Suprapubic skin (tissue), 3 donors: ENCODE measurements around the gene SEPTIN5.

Experiments
- POLR2A ChIP-seq, 2 donors: fragments of 450-650 bp; IDR thresholded peaks; one replicate each; pipeline ENCODE4 v1.6.1; 2017; ENCODE audit warnings: antibody characterized with exemption in 2 of 2, mild to moderate bottlenecking in 2 of 2, moderate library complexity in 2 of 2
- TF ChIP-seq, protein P1 (sequence below), 2 donors: fragments of 200-600 bp in 1 of 2; fragments of 450-650 bp in 1 of 2; sonication (generic) in 1 of 2; IDR thresholded peaks; one replicate each; pipeline ENCODE4 v1.5.1; 2016 to 2019; ENCODE audit warnings: antibody characterized with exemption in 2 of 2, mild to moderate bottlenecking in 1 of 2, moderate library complexity in 1 of 2

DNA sequence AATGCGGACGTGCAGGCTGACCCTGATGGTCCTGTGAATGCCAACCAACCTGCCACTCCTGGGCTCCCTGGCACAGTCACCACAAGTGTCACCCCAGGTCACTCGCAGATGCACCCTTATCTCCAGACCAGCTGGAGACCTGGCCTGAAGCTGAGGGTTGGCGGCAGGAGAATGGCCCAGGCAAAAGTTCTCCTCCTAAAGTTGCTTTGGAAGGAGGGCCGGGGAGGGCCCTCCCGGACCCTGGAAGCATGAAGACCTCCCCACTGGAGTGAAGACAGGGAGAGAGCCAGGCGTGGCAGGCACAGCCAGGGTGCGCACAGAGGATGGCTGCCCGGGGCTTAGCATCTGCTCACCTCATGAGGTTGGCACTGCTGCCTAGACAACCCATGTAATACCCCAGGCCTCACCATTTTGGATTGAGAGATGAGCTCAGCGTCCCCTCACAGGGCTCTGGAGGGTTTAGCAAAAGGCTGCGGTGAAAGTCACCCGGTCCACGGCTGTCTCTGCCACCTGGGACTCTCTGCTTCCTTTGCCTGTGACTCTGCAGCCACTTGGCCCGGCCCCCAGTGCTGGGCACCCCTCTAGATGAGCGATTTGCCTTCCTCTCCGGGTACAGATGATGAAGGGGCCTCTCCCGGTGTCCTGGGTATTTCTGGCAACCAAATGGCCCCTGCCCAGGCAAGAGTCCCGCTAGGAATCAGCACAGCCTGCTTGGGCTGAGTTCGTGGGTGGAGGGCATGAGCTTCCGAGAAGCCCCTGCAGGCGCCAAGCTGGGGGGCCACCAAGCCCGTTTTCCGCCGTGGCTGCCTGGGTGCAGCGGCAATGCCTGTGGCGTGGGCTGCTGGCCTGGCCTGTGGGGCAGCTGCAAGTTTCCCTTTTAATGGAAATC is 48.3 kb upstream of the SEPTIN5 start:
- TF ChIP-seq, protein P1, sequence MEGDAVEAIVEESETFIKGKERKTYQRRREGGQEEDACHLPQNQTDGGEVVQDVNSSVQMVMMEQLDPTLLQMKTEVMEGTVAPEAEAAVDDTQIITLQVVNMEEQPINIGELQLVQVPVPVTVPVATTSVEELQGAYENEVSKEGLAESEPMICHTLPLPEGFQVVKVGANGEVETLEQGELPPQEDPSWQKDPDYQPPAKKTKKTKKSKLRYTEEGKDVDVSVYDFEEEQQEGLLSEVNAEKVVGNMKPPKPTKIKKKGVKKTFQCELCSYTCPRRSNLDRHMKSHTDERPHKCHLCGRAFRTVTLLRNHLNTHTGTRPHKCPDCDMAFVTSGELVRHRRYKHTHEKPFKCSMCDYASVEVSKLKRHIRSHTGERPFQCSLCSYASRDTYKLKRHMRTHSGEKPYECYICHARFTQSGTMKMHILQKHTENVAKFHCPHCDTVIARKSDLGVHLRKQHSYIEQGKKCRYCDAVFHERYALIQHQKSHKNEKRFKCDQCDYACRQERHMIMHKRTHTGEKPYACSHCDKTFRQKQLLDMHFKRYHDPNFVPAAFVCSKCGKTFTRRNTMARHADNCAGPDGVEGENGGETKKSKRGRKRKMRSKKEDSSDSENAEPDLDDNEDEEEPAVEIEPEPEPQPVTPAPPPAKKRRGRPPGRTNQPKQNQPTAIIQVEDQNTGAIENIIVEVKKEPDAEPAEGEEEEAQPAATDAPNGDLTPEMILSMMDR (IDR thresholded peaks at IDR 0.05), result no peak
- TF ChIP-seq POLR2A (IDR thresholded peaks at IDR 0.05), result no peak
